ENCODE measurements around the gene HEXIM1. TPM values are rescaled to one million over a fixed set of nuclear protein-coding genes. Genes with fewer than 3 reads are reported as not detected.

Gene HEXIM1
- total RNA-seq, 1 experiment from 2014 or later, result 57.2 TPM

DNA sequence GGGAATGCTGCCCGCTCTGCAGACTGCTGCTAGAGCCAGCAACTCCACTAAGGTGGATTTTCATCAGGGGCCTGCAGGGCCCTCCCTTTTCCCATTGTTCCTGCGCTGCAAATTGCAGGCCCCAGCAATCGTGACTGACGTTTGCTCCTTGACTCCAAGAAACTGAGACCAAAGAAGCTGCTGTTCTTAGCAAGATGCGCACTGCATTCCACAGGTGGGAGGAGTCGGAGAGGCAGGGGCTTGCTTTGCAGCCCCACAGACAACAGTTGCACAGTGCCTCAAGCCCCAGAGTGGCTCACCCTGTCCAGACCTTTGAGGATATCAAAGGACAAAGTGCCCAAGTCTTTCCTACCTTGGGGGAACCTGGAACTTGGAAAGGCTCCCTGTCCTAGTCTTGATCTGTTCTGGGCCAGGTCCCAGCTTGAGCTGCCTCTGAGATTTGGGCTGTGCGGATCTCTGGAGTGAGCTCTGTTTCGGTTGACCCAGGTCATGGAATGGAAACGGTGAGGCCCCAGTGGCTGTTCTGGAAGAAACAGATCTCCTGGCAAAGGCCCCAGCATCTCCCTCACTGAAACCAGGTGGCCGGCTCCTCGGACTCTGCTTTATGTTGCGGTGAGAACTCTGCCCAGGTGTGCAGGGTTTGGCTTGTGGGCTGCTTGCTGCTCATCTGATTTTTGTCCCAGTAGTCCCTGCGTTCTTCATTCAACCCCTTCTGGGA is 40.8 kb upstream of the HEXIM1 start:
- Mint-ChIP-seq H3K4me1 (ENCODE audit: low read depth, unreplicated experiment) (no peaks in the 10 kb centered on the region), H3K9me3 (ENCODE audit: low read depth, unreplicated experiment) (no peaks in the 10 kb centered on the region), H3K27ac (ENCODE audit: unreplicated experiment) (no peak overlapping the region), H3K27me3 (ENCODE audit: unreplicated experiment) (no peaks in the 10 kb centered on the region), H3K36me3 (ENCODE audit: insufficient read depth, unreplicated experiment) (peaks cover 81% of the 10 kb centered on the region), H3K4me3 (ENCODE audit: low read depth, unreplicated experiment) (no peak overlapping the region)
- BruUV-seq (replicated peaks), result no TSS peak
- DNase-seq, result no peak
- TF ChIP-seq, protein P1, sequence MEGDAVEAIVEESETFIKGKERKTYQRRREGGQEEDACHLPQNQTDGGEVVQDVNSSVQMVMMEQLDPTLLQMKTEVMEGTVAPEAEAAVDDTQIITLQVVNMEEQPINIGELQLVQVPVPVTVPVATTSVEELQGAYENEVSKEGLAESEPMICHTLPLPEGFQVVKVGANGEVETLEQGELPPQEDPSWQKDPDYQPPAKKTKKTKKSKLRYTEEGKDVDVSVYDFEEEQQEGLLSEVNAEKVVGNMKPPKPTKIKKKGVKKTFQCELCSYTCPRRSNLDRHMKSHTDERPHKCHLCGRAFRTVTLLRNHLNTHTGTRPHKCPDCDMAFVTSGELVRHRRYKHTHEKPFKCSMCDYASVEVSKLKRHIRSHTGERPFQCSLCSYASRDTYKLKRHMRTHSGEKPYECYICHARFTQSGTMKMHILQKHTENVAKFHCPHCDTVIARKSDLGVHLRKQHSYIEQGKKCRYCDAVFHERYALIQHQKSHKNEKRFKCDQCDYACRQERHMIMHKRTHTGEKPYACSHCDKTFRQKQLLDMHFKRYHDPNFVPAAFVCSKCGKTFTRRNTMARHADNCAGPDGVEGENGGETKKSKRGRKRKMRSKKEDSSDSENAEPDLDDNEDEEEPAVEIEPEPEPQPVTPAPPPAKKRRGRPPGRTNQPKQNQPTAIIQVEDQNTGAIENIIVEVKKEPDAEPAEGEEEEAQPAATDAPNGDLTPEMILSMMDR (IDR thresholded peaks at IDR 0.05; ENCODE audit: unreplicated experiment), result no peak
- intact Hi-C loops (cut with micrococcal nuclease; ENCODE audit: unreplicated experiment), result loop anchor here (2.0 kb wide), 1 partner anchor 23 kb away; no protein-coding TSS in a partner anchor
- CTCF ChIA-PET, result interaction anchor here (1.7 kb wide), 1 partner anchor 28 kb away, joined by 12 read pairs; the partner anchor contains the start of gene ACBD4

DNA sequence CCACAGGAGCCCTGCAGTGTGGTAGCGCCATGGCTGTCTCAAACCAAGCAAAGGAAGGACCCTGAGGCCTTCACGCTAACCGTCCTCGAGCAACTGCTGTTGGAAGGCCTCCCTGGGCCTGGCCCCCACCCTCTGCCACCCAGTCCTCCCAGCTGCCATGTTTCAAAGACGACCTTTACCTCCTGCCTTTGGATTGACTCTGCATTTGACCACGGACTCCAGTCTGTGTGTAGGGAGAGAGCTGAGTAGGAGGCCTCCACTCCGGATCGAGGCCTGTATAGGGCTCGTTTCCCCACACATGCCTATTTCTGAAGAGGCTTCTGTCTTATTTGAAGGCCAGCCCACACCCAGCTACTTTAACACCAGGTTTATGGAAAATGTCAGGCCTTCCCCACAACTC is 40.2 kb upstream of the HEXIM1 start:
- peaks cover 77% of the 10 kb centered on the region for H3K36me3 Mint-ChIP-seq (ENCODE audit: insufficient read depth, unreplicated experiment)
- TF ChIP-seq, protein P1 (IDR thresholded peaks at IDR 0.05; ENCODE audit: unreplicated experiment), result no peak
- no peaks in the 10 kb centered on the region for H3K4me1 Mint-ChIP-seq (ENCODE audit: low read depth, unreplicated experiment)
- H3K27ac Mint-ChIP-seq (ENCODE audit: unreplicated experiment), result no peak overlapping the region
- no peak overlapping the region for H3K4me3 Mint-ChIP-seq (ENCODE audit: low read depth, unreplicated experiment)
- BruUV-seq (replicated peaks), result no TSS peak
- CTCF ChIA-PET, result interaction anchor here (1.7 kb wide), 1 partner anchor 27 kb away, joined by 12 read pairs; the partner anchor contains the start of gene ACBD4
- no peak for DNase-seq
- intact Hi-C loops (cut with micrococcal nuclease; ENCODE audit: unreplicated experiment), result loop anchor here (2.0 kb wide), 1 partner anchor 23 kb away; no protein-coding TSS in a partner anchor
- no peaks in the 10 kb centered on the region for H3K27me3 Mint-ChIP-seq (ENCODE audit: unreplicated experiment)
- no peaks in the 10 kb centered on the region for H3K9me3 Mint-ChIP-seq (ENCODE audit: low read depth, unreplicated experiment)

DNA sequence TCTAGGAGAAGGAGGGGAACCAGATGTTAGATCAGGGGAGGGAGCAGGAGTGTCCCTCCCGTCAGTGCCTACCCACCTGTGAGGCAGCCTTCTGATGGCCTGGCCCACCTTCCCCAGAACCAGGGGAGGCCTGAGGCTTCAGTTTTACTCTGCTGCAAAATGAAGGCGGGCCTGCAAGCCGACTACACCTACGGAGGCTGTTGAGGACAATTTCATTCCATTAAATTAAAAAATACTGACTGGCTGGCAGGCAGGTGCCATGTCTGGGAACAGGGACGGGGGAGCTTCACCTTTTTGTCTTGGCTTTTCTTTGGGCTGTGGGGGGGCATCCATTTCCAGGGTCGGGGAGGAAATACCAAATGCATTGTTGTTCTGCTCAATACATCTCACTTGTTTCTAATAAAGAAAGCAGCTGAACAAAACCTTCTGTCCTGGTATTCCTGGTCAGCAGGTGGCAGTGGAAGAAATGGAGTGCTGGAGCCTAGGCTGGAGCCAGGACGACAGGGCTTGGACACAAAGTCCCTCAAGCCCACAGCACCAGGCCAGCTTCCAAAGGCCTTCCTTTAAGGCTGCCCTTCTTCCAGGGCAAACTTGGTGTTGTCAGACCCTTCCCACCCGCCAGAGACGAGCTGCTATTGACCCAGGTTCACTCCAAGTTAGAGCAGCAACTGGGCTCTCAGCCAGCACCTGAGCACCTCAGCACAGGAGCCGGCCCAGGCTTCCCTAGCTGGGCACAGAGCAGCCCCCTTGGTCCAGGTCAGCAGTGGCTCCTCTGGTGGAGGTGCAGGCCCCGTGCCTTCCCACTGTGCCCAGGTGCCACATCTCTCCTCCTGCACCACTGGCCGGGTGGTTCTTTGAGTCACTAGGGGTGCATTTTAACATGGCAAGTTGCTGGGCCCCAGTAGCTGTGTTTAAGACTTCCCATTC is 39.4 kb upstream of the HEXIM1 start:
- Mint-ChIP-seq H3K36me3 (ENCODE audit: insufficient read depth, unreplicated experiment) (peaks cover 71% of the 10 kb centered on the region), H3K27ac (ENCODE audit: unreplicated experiment) (no peak overlapping the region), H3K27me3 (ENCODE audit: unreplicated experiment) (no peaks in the 10 kb centered on the region), H3K9me3 (ENCODE audit: low read depth, unreplicated experiment) (no peaks in the 10 kb centered on the region), H3K4me1 (ENCODE audit: low read depth, unreplicated experiment) (no peaks in the 10 kb centered on the region), H3K4me3 (ENCODE audit: low read depth, unreplicated experiment) (no peak overlapping the region)
- intact Hi-C loops (cut with micrococcal nuclease; ENCODE audit: unreplicated experiment), result loop anchor here (2.0 kb wide), 1 partner anchor 22 kb away; no protein-coding TSS in a partner anchor
- no TSS peak for BruUV-seq (replicated peaks)
- DNase-seq, result no peak
- TF ChIP-seq, protein P1 (IDR thresholded peaks at IDR 0.05; ENCODE audit: unreplicated experiment), result no peak
- CTCF ChIA-PET, result interaction anchor here (1.1 to 1.7 kb wide), 3 partner anchors 24 to 110 kb away, joined by 3 to 12 read pairs (median 7); partner anchors contain the start of gene ACBD4

Measured in Calu3 (cell line).